GM18858 (cell line): ENCODE measurements around the gene TLK2.
"Not testable (repeated sequence)": the region's sequence is repeated elsewhere in the genome, so short reads cannot be mapped to it uniquely, and the experiment has no call there.

ENCODE experiments used
- ATAC-seq: cut with Tn5 transposase; IDR thresholded peaks from one replicate; pipeline ENCODE4 v1.9.1; 2021; ENCODE audit not compliant: unreplicated experiment

The TLK2 gene

GRCh38 chr17:62557532-62557931 is 78.9 kb downstream of the TLK2 start:
- not testable (repeated sequence) for ATAC-seq

- ATAC-seq: not testable (repeated sequence)
Observed at GRCh38 chr17:62558941-62559340, 80.3 kb downstream of the TLK2 start.

- ATAC-seq: not testable (repeated sequence)
Observed at GRCh38 chr17:62560971-62561370, 82.3 kb downstream of the TLK2 start.

GRCh38 chr17:62562656-62563055 is 84.0 kb downstream of the TLK2 start:
- ATAC-seq: no peak

- no peak for ATAC-seq
Observed at GRCh38 chr17:62565817-62566216, 87.2 kb downstream of the TLK2 start.

- ATAC-seq: no peak
Observed at GRCh38 chr17:62566996-62567578, 88.5 kb downstream of the TLK2 start.

- ATAC-seq: no peak
Observed at GRCh38 chr17:62572488-62572887, 93.9 kb downstream of the TLK2 start.

- ATAC-seq: no peak
Observed at GRCh38 chr17:62572888-62573401, 94.3 kb downstream of the TLK2 start.

- no peak for ATAC-seq
Observed at GRCh38 chr17:62573480-62574117, 95.0 kb downstream of the TLK2 start.

- no peak for ATAC-seq
Observed at GRCh38 chr17:62576382-62576781, 97.8 kb downstream of the TLK2 start.

GRCh38 chr17:62578757-62579487 is 100.3 kb downstream of the TLK2 start:
- ATAC-seq: no peak

- ATAC-seq: no peak
Observed at GRCh38 chr17:62580947-62581346, 102.3 kb downstream of the TLK2 start.

GRCh38 chr17:62581764-62582163 is 103.1 kb downstream of the TLK2 start:
- ATAC-seq: no peak

- no peak for ATAC-seq
Observed at GRCh38 chr17:62587554-62587953, 108.9 kb downstream of the TLK2 start.

- ATAC-seq: no peak
Observed at GRCh38 chr17:62588109-62588508, 109.5 kb downstream of the TLK2 start.

- ATAC-seq: no peak
Observed at GRCh38 chr17:62591333-62591732, 112.7 kb downstream of the TLK2 start.

GRCh38 chr17:62591822-62592221 is 113.2 kb downstream of the TLK2 start:
- not testable (repeated sequence) for ATAC-seq

- ATAC-seq: no peak
Observed at GRCh38 chr17:62592341-62593099, 113.9 kb downstream of the TLK2 start.

GRCh38 chr17:62595484-62595883 is 116.9 kb downstream of the TLK2 start:
- no peak for ATAC-seq

- no peak for ATAC-seq
Observed at GRCh38 chr17:62596662-62597061, 118.0 kb downstream of the TLK2 start.

- no peak for ATAC-seq
Observed at GRCh38 chr17:62597150-62597549, 118.5 kb downstream of the TLK2 start.
